ENCODE results near the gene CAPN11. TPM values are rescaled to one million over a fixed set of nuclear protein-coding genes. Genes with fewer than 3 reads are reported as not detected.
A peak's percentile ranks its signal among the peaks of the same experiment; 100 is the strongest.

The CAPN11 gene
- total and polyA plus RNA-seq, 9 of the 15 experiments (the other 6 are each of a cell fraction or from before 2014, with no cell fraction given): 0.03 to 0.61 (median 0.17) TPM; not detected in 1

DNA sequence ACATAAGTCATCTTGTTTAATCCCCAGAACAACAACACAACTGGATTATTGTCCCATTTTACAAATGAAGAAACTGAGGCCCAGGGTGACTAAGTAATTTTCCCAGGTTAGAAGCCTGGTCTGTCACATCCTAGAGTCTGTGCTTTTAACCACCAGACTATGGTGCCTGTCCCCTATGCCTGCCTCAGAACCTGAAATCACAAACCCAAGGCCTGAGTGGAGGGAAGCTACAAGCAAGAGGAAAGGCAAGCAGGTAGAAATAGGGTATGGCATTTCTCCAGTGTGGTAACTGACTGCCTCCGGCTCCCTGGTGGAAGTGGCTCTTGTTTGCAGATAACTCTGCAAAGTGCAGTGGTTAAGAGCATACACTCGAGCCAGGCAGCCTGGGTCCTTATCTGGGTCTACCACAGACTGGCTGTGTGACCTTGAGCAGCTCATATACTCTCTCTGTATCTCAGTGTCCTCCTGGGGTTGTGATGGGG, 28.7 kb upstream of the CAPN11 start (continued):
- TF ChIP-seq, protein P1, sequence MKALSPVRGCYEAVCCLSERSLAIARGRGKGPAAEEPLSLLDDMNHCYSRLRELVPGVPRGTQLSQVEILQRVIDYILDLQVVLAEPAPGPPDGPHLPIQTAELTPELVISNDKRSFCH (CRISPR knock-in tag; IDR thresholded peaks at IDR 0.05): no peak
- TF ChIP-seq, protein P1 (tag; IDR thresholded peaks at IDR 0.05): peak; percentile 76
- TF ChIP-seq ZNF311 (CRISPR knock-in tag; IDR thresholded peaks at IDR 0.05) (no peak), CBFA2T2 (conservative IDR thresholded peaks at IDR 0.05) (peak; percentile 87), YY1 (IDR thresholded peaks at IDR 0.05; ENCODE audit: borderline replicate concordance in 1 of 3, control insufficient read depth in 1 of 3, extremely low read depth in 1 of 3, insufficient read depth in 3 of 3, insufficient read length in 1 of 3, insufficient replicate concordance in 2 of 3, low read depth in 1 of 3, low read length in 2 of 3) (peak in 1 of 3 experiments; percentile 22), EP300 (IDR thresholded peaks at IDR 0.05; ENCODE audit: low read length) (peak; percentile 77), CBFA2T3 (IDR thresholded peaks at IDR 0.05) (peak; percentile 94), ZNF217 (CRISPR knock-in tag; IDR thresholded peaks at IDR 0.05) (no peak), MIER1 (IDR thresholded peaks at IDR 0.05; ENCODE audit: low read depth) (peak; percentile 66; the same call in 1 of the 2 replicates), HDAC1 (IDR thresholded peaks at IDR 0.05) (peak; percentile 89 to 90), MYNN (IDR thresholded peaks at IDR 0.05) (peak; percentile 89), MYNN (CRISPR knock-in tag; IDR thresholded peaks at IDR 0.05) (no peak), ZNF586 (CRISPR knock-in tag; conservative IDR thresholded peaks at IDR 0.05) (no peak), FOXP1 (CRISPR knock-in tag; IDR thresholded peaks at IDR 0.05) (0 out of 2 replicates have a peak, but pooled peaks have one; percentile 42)
- TF ChIP-seq, protein P2, sequence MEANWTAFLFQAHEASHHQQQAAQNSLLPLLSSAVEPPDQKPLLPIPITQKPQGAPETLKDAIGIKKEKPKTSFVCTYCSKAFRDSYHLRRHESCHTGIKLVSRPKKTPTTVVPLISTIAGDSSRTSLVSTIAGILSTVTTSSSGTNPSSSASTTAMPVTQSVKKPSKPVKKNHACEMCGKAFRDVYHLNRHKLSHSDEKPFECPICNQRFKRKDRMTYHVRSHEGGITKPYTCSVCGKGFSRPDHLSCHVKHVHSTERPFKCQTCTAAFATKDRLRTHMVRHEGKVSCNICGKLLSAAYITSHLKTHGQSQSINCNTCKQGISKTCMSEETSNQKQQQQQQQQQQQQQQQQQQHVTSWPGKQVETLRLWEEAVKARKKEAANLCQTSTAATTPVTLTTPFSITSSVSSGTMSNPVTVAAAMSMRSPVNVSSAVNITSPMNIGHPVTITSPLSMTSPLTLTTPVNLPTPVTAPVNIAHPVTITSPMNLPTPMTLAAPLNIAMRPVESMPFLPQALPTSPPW (CRISPR knock-in tag; IDR thresholded peaks at IDR 0.05): no peak; the same call in 1 of the 2 replicates
- TF ChIP-seq, protein P3, sequence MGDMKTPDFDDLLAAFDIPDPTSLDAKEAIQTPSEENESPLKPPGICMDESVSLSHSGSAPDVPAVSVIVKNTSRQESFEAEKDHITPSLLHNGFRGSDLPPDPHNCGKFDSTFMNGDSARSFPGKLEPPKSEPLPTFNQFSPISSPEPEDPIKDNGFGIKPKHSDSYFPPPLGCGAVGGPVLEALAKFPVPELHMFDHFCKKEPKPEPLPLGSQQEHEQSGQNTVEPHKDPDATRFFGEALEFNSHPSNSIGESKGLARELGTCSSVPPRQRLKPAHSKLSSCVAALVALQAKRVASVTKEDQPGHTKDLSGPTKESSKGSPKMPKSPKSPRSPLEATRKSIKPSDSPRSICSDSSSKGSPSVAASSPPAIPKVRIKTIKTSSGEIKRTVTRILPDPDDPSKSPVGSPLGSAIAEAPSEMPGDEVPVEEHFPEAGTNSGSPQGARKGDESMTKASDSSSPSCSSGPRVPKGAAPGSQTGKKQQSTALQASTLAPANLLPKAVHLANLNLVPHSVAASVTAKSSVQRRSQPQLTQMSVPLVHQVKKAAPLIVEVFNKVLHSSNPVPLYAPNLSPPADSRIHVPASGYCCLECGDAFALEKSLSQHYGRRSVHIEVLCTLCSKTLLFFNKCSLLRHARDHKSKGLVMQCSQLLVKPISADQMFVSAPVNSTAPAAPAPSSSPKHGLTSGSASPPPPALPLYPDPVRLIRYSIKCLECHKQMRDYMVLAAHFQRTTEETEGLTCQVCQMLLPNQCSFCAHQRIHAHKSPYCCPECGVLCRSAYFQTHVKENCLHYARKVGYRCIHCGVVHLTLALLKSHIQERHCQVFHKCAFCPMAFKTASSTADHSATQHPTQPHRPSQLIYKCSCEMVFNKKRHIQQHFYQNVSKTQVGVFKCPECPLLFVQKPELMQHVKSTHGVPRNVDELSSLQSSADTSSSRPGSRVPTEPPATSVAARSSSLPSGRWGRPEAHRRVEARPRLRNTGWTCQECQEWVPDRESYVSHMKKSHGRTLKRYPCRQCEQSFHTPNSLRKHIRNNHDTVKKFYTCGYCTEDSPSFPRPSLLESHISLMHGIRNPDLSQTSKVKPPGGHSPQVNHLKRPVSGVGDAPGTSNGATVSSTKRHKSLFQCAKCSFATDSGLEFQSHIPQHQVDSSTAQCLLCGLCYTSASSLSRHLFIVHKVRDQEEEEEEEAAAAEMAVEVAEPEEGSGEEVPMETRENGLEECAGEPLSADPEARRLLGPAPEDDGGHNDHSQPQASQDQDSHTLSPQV (IDR thresholded peaks at IDR 0.05): peak; percentile 69

All from K562 (cell line).